ENCODE results near the gene TMEM176B. TPM values are rescaled to one million over a fixed set of nuclear protein-coding genes. Genes with fewer than 3 reads are reported as not detected.

Gene TMEM176B
- total and polyA plus RNA-seq, 2 donors (not counting 1 experiment from before 2014, with no cell fraction given), result 0.25 to 1.4 TPM

DNA sequence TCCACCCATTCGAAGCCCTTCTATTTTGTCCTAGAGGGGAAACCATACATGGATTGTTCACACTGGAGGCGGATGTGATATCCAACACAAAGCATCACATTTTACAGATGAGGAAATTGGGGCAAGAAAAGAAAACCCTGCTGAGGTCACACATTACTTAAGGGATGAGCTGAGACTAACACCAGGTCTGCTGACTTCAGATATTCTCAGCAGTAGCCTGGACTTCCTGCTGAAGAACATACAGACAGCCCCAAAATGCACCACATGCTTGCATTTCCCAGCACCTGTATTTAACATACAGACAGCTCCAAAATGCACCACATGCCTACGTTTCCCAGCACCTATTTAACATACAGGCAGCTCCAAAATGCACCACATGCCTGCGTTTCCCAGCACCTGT, 51.8 kb downstream of the TMEM176B start:
- Histone ChIP-seq H4K20me1 (ENCODE audit: control insufficient read depth, insufficient read depth, low read length, poor library complexity, severe bottlenecking) (no peaks in the 10 kb centered on the region), H3K4me3 (ENCODE audit: control extremely low read depth in 1 of 5, extremely low read depth in 1 of 5, insufficient read depth in 1 of 5, low read depth in 2 of 5, low read length in 4 of 5) (no peak overlapping the region), H3K36me3 (replicated peaks in 1 of 2; ENCODE audit: control extremely low read depth in 1 of 2, control insufficient read depth in 1 of 2, extremely low read depth in 1 of 2, insufficient read depth in 2 of 2, low read length in 1 of 2) (no peaks in the 10 kb centered on the region), H2AFZ (ENCODE audit: insufficient read depth, low read depth, low read length, poor library complexity, severe bottlenecking) (no peak overlapping the region), H3K9ac (ENCODE audit: low read length) (no peak overlapping the region), H3K27ac (ENCODE audit: low read length in 2 of 2) (no peak overlapping the region), H3K4me1 (ENCODE audit: control insufficient read depth in 2 of 2, insufficient read depth in 2 of 2, low read length in 2 of 2) (no peaks in the 10 kb centered on the region), H3K9me3 (ENCODE audit: control extremely low read depth in 1 of 3, control insufficient read depth in 2 of 3, insufficient read depth in 1 of 3, low read length in 2 of 3) (no peaks in the 10 kb centered on the region), H3K79me2 (ENCODE audit: control insufficient read depth, insufficient read depth, low read length) (no peaks in the 10 kb centered on the region), H3K4me2 (replicated peaks; ENCODE audit: low read depth, low read length, poor library complexity, severe bottlenecking) (no peak overlapping the region), H3K27me3 (replicated peaks in 1 of 4; ENCODE audit: control extremely low read depth in 1 of 4, control insufficient read depth in 3 of 4, insufficient read depth in 4 of 4, low read length in 3 of 4) (peaks cover 0 to 4% (median 0%) of the 10 kb centered on the region in 4 experiments)
- no peak for TF ChIP-seq CTCF (IDR thresholded peaks at IDR 0.05)
- no peak for TF ChIP-seq EZH2 (IDR thresholded peaks at IDR 0.05; ENCODE audit: borderline replicate concordance, insufficient read depth, low read depth, low read length, poor library complexity, severe bottlenecking)
- ChIA-PET CTCF (interaction anchor here (1.0 kb wide), 1 partner anchor 299 kb away, joined by 3 read pairs; no protein-coding TSS in a partner anchor), POLR2A (no interaction called here)
- H3K9me3 Mint-ChIP-seq (ENCODE audit: insufficient read depth), result no peaks in the 10 kb centered on the region
- H3K27ac Mint-ChIP-seq, result no peak overlapping the region
- DNase-seq, result no peak
- intact Hi-C loops (cut with micrococcal nuclease), result no loop called here
- no peak for ATAC-seq (ENCODE audit: low read depth)
- H3K27me3 Mint-ChIP-seq, result peaks cover 28% of the 10 kb centered on the region
- WGBS (ENCODE audit: insufficient coverage), result 100% methylated on average over 1 of the region's 4 CpGs
- no peak overlapping the region for H3K4me3 Mint-ChIP-seq
- peaks cover 2% of the 10 kb centered on the region for H3K4me1 Mint-ChIP-seq

- Histone ChIP-seq H3K9me3 (ENCODE audit: control extremely low read depth in 1 of 3, control insufficient read depth in 2 of 3, insufficient read depth in 1 of 3, low read length in 2 of 3) (no peaks in the 10 kb centered on the region), H3K4me1 (ENCODE audit: control insufficient read depth in 2 of 2, insufficient read depth in 2 of 2, low read length in 2 of 2) (no peaks in the 10 kb centered on the region), H3K27me3 (replicated peaks in 1 of 4; ENCODE audit: control extremely low read depth in 1 of 4, control insufficient read depth in 3 of 4, insufficient read depth in 4 of 4, low read length in 3 of 4) (no peaks in the 10 kb centered on the region), H3K27ac (ENCODE audit: low read length in 2 of 2) (no peak overlapping the region), H3K4me2 (replicated peaks; ENCODE audit: low read depth, low read length, poor library complexity, severe bottlenecking) (no peak overlapping the region), H3K9ac (ENCODE audit: low read length) (no peak overlapping the region), H3K79me2 (ENCODE audit: control insufficient read depth, insufficient read depth, low read length) (no peaks in the 10 kb centered on the region), H4K20me1 (ENCODE audit: control insufficient read depth, insufficient read depth, low read length, poor library complexity, severe bottlenecking) (no peaks in the 10 kb centered on the region), H3K4me3 (ENCODE audit: control extremely low read depth in 1 of 5, extremely low read depth in 1 of 5, insufficient read depth in 1 of 5, low read depth in 2 of 5, low read length in 4 of 5) (no peak overlapping the region), H3K36me3 (replicated peaks in 1 of 2; ENCODE audit: control extremely low read depth in 1 of 2, control insufficient read depth in 1 of 2, extremely low read depth in 1 of 2, insufficient read depth in 2 of 2, low read length in 1 of 2) (no peaks in the 10 kb centered on the region), H2AFZ (ENCODE audit: insufficient read depth, low read depth, low read length, poor library complexity, severe bottlenecking) (no peak overlapping the region)
- no peaks in the 10 kb centered on the region for H3K4me1 Mint-ChIP-seq
- ChIA-PET POLR2A (no interaction called here), CTCF (no interaction called here)
- H3K9me3 Mint-ChIP-seq (ENCODE audit: insufficient read depth), result no peaks in the 10 kb centered on the region
- no peak overlapping the region for H3K27ac Mint-ChIP-seq
- WGBS (ENCODE audit: insufficient coverage), result 95% methylated on average over 4 of the region's 6 CpGs
- peaks cover 26% of the 10 kb centered on the region for H3K27me3 Mint-ChIP-seq
- intact Hi-C loops (cut with micrococcal nuclease), result no loop called here
- TF ChIP-seq EZH2 (IDR thresholded peaks at IDR 0.05; ENCODE audit: borderline replicate concordance, insufficient read depth, low read depth, low read length, poor library complexity, severe bottlenecking) (no peak), CTCF (IDR thresholded peaks at IDR 0.05) (no peak)
- no peak for ATAC-seq (ENCODE audit: low read depth)
- H3K4me3 Mint-ChIP-seq, result no peak overlapping the region
- no peak for DNase-seq
Observed at GRCh38 chr7:150746921-150747320, 53.2 kb downstream of the TMEM176B start.

All from B cell (primary cell).